Measurements from ENCODE around the gene RNF144B. TPM values are rescaled to one million over a fixed set of nuclear protein-coding genes. Genes with fewer than 3 reads are reported as not detected.

RNF144B gene
- total and polyA plus RNA-seq, 5 donors = 7.1 to 17.3 (median 14.6) TPM

DNA sequence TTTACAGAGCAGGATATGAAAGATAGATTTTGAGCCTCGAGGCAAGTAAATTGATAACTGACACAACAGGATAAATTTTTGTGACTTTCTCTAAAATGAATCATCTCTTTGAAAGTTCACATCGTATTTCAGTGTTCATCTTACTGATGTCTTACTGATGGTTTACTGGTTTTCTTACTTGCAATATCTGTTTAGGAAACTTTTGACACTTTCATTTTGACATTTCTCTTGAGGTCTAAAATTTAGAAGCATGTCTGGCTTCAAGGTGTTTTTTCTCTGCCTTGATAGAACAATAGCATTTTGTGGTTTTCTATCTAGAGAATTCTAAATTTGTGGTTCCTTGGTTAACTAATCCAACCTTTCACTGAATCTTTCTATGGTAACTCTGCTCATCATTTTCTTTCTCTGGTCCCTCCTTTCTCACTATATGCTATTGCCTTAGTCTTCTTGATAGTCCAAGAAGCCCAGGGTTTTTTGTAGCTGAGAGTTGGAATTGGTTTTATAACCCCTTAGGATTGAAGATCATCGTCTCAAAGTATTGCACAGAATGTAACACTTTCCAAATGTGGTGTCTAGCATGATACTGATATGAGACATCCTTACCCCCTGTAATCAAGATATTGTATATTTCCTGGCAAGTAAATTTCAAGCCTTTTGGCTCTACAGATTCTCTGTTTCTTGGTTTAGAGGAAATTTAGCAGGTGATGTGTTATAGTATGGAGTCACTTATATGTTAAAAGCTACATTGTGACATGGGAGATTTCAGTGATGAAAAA is 98.7 kb downstream of the RNF144B start:
- no peak for DNase-seq
- H3K9me3 ChIP-seq (ENCODE audit: control insufficient read depth, low read length) = no peaks in the 10 kb centered on the region
- 44% methylated on average over 3 of the region's 3 CpGs for WGBS
- no peaks in the 10 kb centered on the region for H3K4me1 ChIP-seq (ENCODE audit: control insufficient read depth, insufficient read depth, low read length)
- H3K27ac ChIP-seq (ENCODE audit: low read length) = no peak overlapping the region
- no peak overlapping the region for H3K4me3 ChIP-seq (ENCODE audit: low read length)
- intact Hi-C loops (cut with DNase I) = no loop called here
- no peaks in the 10 kb centered on the region for H3K27me3 ChIP-seq (ENCODE audit: control insufficient read depth, insufficient read depth)
- no peak for ATAC-seq

DNA sequence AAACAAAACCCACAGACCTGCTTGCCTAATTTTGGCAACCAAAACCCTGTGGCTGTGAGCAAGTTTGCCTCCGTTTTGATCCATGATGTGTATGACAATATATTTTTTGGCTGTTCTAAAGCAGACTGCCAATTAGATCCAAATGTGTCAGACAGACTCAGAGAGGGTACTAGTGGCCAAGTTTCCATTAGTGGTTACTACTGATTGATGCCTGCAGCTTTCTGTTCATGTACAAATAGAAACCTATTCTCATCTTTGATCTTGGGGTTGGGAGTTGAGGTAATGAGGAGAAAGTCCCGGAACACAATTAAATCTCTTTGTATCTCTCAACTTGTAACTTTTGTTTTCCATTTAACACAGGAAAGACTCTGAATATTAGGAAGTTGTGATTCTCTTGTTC is 100.9 kb downstream of the RNF144B start:
- intact Hi-C loops (cut with DNase I) = no loop called here
- Histone ChIP-seq H3K4me1 (ENCODE audit: control insufficient read depth, insufficient read depth, low read length) (no peaks in the 10 kb centered on the region), H3K27me3 (ENCODE audit: control insufficient read depth, insufficient read depth) (no peaks in the 10 kb centered on the region), H3K27ac (ENCODE audit: low read length) (no peak overlapping the region), H3K9me3 (ENCODE audit: control insufficient read depth, low read length) (no peaks in the 10 kb centered on the region), H3K4me3 (ENCODE audit: low read length) (no peak overlapping the region)
- DNase-seq = no peak
- WGBS = 78% methylated on average over 2 of the region's 2 CpGs
- ATAC-seq = no peak

DNA sequence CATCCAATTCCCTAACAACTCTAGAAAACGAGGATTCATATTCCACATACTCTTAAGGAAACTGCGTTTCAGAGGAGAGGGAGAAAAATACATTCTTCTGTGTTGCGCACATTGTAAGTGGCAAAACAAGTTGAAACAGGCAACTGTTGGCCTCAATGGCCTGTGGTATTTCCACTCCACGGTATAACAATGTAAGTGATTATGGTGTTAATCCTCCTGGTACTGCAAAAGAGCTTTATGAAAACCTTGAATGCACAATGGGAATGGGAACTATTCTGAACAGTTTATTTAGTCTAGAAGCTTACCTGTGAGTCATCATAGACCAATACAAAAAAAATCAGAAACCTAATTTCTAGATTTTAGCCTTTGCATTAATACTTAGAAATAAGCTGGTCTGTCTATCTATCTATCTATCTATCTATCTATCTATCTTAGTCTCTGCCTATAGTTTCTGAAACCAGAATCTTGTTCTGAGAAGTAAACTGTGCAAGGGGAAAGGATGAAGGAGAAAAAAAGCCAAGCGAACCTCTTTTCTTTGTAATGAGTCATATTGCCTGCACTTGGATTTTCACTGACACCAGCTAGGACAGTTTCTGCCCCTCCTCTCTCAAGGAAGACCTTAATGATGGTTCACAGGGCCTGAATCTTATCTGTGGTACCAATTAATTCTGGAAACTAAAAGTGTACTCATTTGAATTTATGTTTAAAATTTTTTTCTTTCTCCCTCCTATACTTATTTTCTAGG is 101.5 kb downstream of the RNF144B start:
- no peak for DNase-seq
- intact Hi-C loops (cut with DNase I) = no loop called here
- Histone ChIP-seq H3K4me3 (ENCODE audit: low read length) (no peak overlapping the region), H3K4me1 (ENCODE audit: control insufficient read depth, insufficient read depth, low read length) (no peaks in the 10 kb centered on the region), H3K9me3 (ENCODE audit: control insufficient read depth, low read length) (no peaks in the 10 kb centered on the region), H3K27me3 (ENCODE audit: control insufficient read depth, insufficient read depth) (no peaks in the 10 kb centered on the region), H3K27ac (ENCODE audit: low read length) (no peak overlapping the region)
- no peak for ATAC-seq
- 80% methylated on average over 5 of the region's 5 CpGs for WGBS

DNA sequence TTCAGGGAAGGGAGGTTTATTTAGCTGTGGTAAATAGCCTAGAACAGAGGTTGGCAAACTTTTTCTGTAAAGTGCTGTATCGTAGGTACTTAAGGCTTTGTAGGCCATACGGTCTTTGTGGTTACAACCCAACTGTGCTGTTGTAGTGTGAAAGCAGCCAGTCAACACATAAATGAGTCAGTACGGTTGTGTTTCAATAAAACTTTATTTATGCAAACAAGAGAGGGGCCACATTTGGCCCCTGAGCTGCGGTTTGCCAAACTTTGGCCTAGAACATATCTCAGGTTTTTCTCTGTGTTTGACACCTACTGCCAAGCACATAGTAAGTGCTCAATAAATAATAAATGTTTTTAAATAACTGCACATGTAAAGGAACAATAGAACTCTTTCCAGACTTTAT is 102.2 kb downstream of the RNF144B start:
- WGBS = 83% methylated on average over 4 of the region's 4 CpGs
- no peak overlapping the region for H3K4me3 ChIP-seq (ENCODE audit: low read length)
- intact Hi-C loops (cut with DNase I) = no loop called here

DNA sequence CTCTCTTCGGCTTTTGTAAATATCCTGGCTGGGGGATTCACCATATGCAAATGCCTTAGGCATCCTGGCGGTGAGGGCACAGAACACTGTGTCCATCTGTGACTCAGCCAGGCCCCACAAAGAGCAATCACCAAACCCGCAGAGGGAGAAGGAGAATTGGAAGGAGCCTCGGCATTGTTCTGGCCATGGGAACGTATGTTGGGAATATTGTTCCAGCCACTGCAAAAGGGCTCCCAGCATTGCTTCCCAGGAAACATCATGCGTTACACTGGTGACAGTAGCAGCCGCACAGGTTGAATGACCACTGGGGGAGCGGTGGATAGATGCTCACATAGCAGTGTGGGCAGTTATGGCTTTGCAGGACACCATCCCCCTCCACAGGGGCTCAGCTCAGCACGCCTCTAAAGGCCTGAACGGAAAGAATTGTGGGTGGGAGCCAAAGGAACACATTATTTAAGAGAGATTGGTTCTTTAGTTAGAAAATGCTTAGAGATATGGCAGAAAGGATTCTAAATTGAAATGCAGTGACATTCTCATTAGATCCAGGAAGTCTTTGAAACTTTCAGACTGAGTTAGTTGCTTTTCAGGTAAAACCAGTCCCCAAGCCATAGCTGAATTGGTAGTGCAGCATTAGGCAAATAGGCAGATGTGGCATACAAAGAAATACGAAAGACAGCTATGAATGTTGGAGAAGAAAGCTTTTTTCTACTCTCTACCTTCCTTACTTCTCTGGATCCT is 104.3 kb downstream of the RNF144B start:
- Histone ChIP-seq H3K4me3 (ENCODE audit: low read length) (no peak overlapping the region), H3K4me1 (ENCODE audit: control insufficient read depth, insufficient read depth, low read length) (no peaks in the 10 kb centered on the region), H3K27ac (ENCODE audit: low read length) (no peak overlapping the region), H3K27me3 (ENCODE audit: control insufficient read depth, insufficient read depth) (no peaks in the 10 kb centered on the region), H3K9me3 (ENCODE audit: control insufficient read depth, low read length) (no peaks in the 10 kb centered on the region)
- intact Hi-C loops (cut with DNase I) = no loop called here
- WGBS = 90% methylated on average over 11 of the region's 11 CpGs
- ATAC-seq (no peak), DNase-seq (no peak)

More for the DNA sequence above, 102.2 kb downstream of the RNF144B start:
- no peaks in the 10 kb centered on the region for H3K27me3 ChIP-seq (ENCODE audit: control insufficient read depth, insufficient read depth)
- no peak for ATAC-seq
- no peak for DNase-seq
- H3K9me3 ChIP-seq (ENCODE audit: control insufficient read depth, low read length) = no peaks in the 10 kb centered on the region
- H3K4me1 ChIP-seq (ENCODE audit: control insufficient read depth, insufficient read depth, low read length) = no peaks in the 10 kb centered on the region
- H3K27ac ChIP-seq (ENCODE audit: low read length) = no peak overlapping the region

DNA sequence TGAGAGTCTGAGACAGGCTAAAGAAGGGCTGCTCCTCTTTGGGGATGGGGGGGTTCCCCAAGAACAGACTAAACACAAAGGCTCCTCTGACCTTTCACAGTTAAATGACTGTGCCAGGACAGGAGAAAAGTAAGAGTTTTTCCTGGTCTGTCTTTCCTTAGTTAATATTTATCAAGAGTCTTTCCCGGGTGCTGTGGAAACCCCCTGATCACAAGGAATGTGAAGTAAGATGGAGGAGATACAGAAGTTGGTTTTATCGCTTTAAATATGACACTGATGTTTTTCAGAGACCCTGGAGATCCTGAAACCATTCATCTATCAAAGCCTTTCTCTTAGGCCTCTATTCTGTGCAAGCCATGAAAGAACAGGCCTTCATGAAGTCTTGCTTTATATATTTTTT is 105.8 kb downstream of the RNF144B start:
- ATAC-seq (no peak), DNase-seq (no peak)
- Histone ChIP-seq H3K27me3 (ENCODE audit: control insufficient read depth, insufficient read depth) (no peaks in the 10 kb centered on the region), H3K4me1 (ENCODE audit: control insufficient read depth, insufficient read depth, low read length) (no peaks in the 10 kb centered on the region), H3K9me3 (ENCODE audit: control insufficient read depth, low read length) (no peaks in the 10 kb centered on the region), H3K27ac (ENCODE audit: low read length) (no peak overlapping the region), H3K4me3 (ENCODE audit: low read length) (no peak overlapping the region)
- intact Hi-C loops (cut with DNase I) = no loop called here
- 86% methylated on average over 2 of the region's 2 CpGs for WGBS

DNA sequence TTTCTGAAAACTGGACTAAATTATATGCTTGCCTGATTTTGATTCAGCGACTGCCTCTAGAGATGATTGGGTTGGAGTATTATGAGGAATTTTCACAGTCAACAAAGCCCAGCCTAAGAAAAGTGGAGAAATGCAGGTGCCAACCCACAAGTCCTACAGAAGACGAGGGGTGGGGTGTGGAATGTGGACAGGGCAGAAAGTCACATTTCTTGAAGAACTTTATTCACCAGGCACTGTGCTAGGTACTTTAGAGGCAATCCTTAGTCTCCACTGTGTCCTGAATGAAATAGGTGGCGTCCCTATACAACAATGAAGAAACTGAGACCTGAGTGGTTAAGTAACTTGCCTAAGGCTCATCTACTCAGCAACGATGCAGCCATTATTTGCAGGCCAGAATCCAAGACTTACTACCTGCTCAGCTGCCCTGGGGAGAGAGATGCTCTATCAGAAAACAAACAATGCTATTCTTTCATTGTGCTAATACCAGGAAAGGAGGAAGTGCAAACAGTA is 106.3 kb downstream of the RNF144B start:
- intact Hi-C loops (cut with DNase I) = no loop called here
- WGBS = 85% methylated on average over 4 of the region's 4 CpGs
- H3K27ac ChIP-seq (ENCODE audit: low read length) = no peak overlapping the region
- no peaks in the 10 kb centered on the region for H3K9me3 ChIP-seq (ENCODE audit: control insufficient read depth, low read length)
- H3K4me3 ChIP-seq (ENCODE audit: low read length) = no peak overlapping the region
- H3K27me3 ChIP-seq (ENCODE audit: control insufficient read depth, insufficient read depth) = no peaks in the 10 kb centered on the region
- DNase-seq (no peak), ATAC-seq (no peak)
- no peaks in the 10 kb centered on the region for H3K4me1 ChIP-seq (ENCODE audit: control insufficient read depth, insufficient read depth, low read length)

DNA sequence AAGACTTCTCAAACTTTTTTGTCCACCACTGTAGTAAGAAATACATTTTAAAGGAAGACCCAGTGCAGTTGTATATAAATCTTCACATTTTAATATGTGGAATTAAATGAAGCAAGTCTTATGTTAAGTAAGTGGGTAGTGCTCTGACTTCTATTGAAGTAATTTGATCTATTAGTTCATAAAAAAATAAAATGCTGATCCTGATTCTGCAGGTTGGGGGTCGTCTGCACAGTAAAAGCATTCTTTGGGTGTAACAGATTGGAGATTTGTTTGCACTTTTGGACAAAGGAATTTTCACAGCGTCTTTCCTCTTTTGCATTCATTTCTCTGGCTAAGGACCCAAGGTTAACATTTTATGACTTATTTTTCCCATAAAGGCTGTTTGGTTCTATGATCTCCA is 106.8 kb downstream of the RNF144B start:
- Histone ChIP-seq H3K27me3 (ENCODE audit: control insufficient read depth, insufficient read depth) (no peaks in the 10 kb centered on the region), H3K4me3 (ENCODE audit: low read length) (no peak overlapping the region), H3K9me3 (ENCODE audit: control insufficient read depth, low read length) (no peaks in the 10 kb centered on the region), H3K27ac (ENCODE audit: low read length) (no peak overlapping the region), H3K4me1 (ENCODE audit: control insufficient read depth, insufficient read depth, low read length) (no peaks in the 10 kb centered on the region)
- DNase-seq (no peak), ATAC-seq (no peak)
- intact Hi-C loops (cut with DNase I) = no loop called here
- WGBS = 51% methylated on average over 2 of the region's 2 CpGs

DNA sequence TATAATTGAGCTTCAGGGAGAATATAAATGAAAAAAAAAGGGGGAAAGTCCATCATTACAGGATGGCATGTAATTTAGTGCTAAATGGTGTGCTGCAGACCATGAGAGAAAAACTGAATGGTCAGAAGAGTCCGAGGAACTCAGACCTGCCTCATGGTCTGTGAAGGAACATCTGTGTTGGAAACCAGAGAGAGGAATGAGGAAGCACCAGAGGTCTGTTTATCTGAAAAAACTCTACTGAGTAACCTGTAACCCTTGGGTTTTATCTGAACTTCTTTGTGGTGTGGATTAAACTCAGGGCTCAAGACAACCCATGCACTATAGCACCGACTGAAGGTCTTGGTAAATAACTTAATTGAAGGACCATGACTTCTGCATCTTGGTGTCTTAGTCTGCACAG is 108.1 kb downstream of the RNF144B start:
- WGBS = 72% methylated on average over 2 of the region's 2 CpGs
- no peaks in the 10 kb centered on the region for H3K4me1 ChIP-seq (ENCODE audit: control insufficient read depth, insufficient read depth, low read length)
- DNase-seq = no peak
- no peaks in the 10 kb centered on the region for H3K27me3 ChIP-seq (ENCODE audit: control insufficient read depth, insufficient read depth)
- no peak overlapping the region for H3K27ac ChIP-seq (ENCODE audit: low read length)
- intact Hi-C loops (cut with DNase I) = loop anchor here in 1 of 4 donors (5.0 kb wide), 1 partner anchor 63 kb away; no protein-coding TSS in a partner anchor
- H3K4me3 ChIP-seq (ENCODE audit: low read length) = no peak overlapping the region
- no peak for ATAC-seq
- no peaks in the 10 kb centered on the region for H3K9me3 ChIP-seq (ENCODE audit: control insufficient read depth, low read length)

DNA sequence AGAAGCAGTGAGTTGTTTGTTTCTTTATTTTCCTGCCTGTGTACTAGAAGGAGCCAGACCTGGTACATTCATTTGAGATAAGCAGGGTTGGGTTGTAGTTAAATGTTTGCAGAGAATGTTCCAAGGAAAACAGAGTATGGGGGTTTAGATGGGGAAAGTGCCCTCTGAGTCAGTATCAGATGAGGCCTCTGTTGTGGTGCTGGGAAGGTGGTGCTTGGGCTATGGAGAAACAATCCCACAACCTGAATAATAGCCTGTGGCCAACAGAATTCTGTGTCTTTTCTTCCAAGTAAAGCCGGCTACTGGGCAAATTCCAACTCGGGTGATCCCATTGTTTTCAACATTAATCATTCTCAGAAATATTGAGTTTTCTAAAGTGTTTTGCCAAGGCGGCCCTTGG is 109.3 kb downstream of the RNF144B start:
- Histone ChIP-seq H3K27me3 (ENCODE audit: control insufficient read depth, insufficient read depth) (no peaks in the 10 kb centered on the region), H3K4me1 (ENCODE audit: control insufficient read depth, insufficient read depth, low read length) (no peaks in the 10 kb centered on the region), H3K4me3 (ENCODE audit: low read length) (no peak overlapping the region), H3K27ac (ENCODE audit: low read length) (no peak overlapping the region), H3K9me3 (ENCODE audit: control insufficient read depth, low read length) (no peaks in the 10 kb centered on the region)
- intact Hi-C loops (cut with DNase I) = loop anchor here in 1 of 4 donors (5.0 kb wide), 1 partner anchor 64 kb away; no protein-coding TSS in a partner anchor
- ATAC-seq (no peak), DNase-seq (no peak)
- WGBS = 86% methylated on average over 3 of the region's 3 CpGs

DNA sequence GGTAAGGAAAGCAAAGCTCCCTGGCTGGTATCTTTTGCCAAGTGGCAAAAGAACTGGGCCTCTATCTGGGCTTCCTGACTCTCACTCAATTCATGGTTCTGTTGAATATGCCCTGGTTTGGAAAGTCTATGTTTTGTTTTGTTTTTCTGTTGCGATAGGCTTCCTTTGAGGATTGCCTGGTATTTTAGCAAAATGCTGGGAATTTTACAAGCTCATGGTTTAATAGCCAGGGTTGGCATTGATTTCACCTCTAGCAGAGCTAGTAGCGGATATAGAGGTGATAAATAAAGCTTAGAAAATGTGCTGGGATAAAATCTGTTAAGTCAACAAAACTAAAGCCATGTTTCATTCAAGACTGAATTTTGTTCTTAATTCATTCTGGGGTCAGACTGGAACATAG is 109.9 kb downstream of the RNF144B start:
- intact Hi-C loops (cut with DNase I) = loop anchor here in 1 of 4 donors (5.0 kb wide), 1 partner anchor 65 kb away; no protein-coding TSS in a partner anchor
- Histone ChIP-seq H3K4me3 (ENCODE audit: low read length) (no peak overlapping the region), H3K27ac (ENCODE audit: low read length) (no peak overlapping the region), H3K27me3 (ENCODE audit: control insufficient read depth, insufficient read depth) (no peaks in the 10 kb centered on the region), H3K4me1 (ENCODE audit: control insufficient read depth, insufficient read depth, low read length) (peaks cover 1% of the 10 kb centered on the region), H3K9me3 (ENCODE audit: control insufficient read depth, low read length) (no peaks in the 10 kb centered on the region)
- 90% methylated on average over 2 of the region's 2 CpGs for WGBS
- DNase-seq (no peak), ATAC-seq (no peak)
